Prostate gland (tissue), 2 donors: ENCODE results near the gene BTBD19. TPM values are rescaled to one million over a fixed set of nuclear protein-coding genes. Genes with fewer than 3 reads are reported as not detected.

Experiments
- DNase-seq: peaks from one replicate; pipeline ENCODE4 v3.0.0-alpha.2; 2019; ENCODE audit warnings: low spot score
- H3K27ac ChIP-seq, 2 donors: fragments of 200-600 bp; sonication (generic); 2 replicates each; pipeline ENCODE4 v1.5.1; 2017 to 2019
- H3K27me3 ChIP-seq: fragments of 200-600 bp; sonication (generic); replicated peaks from 2 replicates; pipeline ENCODE4 v1.5.1; 2019; ENCODE audit not compliant: insufficient read depth
- H3K36me3 ChIP-seq, 2 donors: fragments of 200-600 bp; sonication (generic); 1 replicate in 1 of 2; 2 replicates in 1 of 2; pipeline versions ENCODE4 v1.5.1 to v1.8.1; 2017 to 2019
- H3K4me1 ChIP-seq: fragments of 200-600 bp; sonication (generic); replicated peaks from 2 replicates; pipeline ENCODE4 v1.5.1; 2019
- H3K4me3 ChIP-seq, 2 donors: fragments of 200-600 bp; sonication (generic); 2 replicates each; pipeline ENCODE4 v1.5.1; 2017 to 2019
- H3K9me3 ChIP-seq: fragments of 200-600 bp; sonication (generic); 2 replicates; pipeline ENCODE4 v1.5.1; 2017
- POLR2A ChIP-seq: fragments of 450-650 bp; IDR thresholded peaks from one replicate; pipeline ENCODE4 v1.6.1; 2016; ENCODE audit warnings: antibody characterized with exemption, mild to moderate bottlenecking
- POLR2AphosphoS5 ChIP-seq: sonication (generic); formaldehyde crosslinking; IDR thresholded peaks from one replicate; pipeline ENCODE4 v1.6.1; 2017; ENCODE audit warnings: antibody characterized with exemption
- WGBS: methylation state at CpG from one replicate; pipeline ENCODE4 v1.1.5; 2018; 5-methylcytosine and 5-hydroxymethylcytosine counted together
- intact Hi-C: fragments of 100-400 bp; cut with DNase I; formaldehyde crosslinking; loops from one replicate; pipeline ENCODE4 v1.14.2; 2022
- total RNA-seq, 2 donors: library from RNA; depleted of rRNA; stranded (reverse); fragments of >200 nt; gene quantifications; one replicate each; pipeline ENCODE4 v1.1.0, GENCODE V29; 2016
- TF ChIP-seq, protein P1 (sequence below), 4 experiments: fragments of 200-600 bp in 2 of 4; fragments of 450-650 bp in 2 of 4; sonication (generic) in 2 of 4; IDR thresholded peaks; 1 replicate in 3 of 4; 2 replicates in 1 of 4; pipeline ENCODE4 v1.5.1; 2016 to 2019; ENCODE audit warnings: antibody characterized with exemption in 4 of 4, mild to moderate bottlenecking in 2 of 4, moderate library complexity in 2 of 4

Gene BTBD19
- total RNA-seq, 2 donors from 2014 or later: 0.50 to 10.5 TPM

DNA sequence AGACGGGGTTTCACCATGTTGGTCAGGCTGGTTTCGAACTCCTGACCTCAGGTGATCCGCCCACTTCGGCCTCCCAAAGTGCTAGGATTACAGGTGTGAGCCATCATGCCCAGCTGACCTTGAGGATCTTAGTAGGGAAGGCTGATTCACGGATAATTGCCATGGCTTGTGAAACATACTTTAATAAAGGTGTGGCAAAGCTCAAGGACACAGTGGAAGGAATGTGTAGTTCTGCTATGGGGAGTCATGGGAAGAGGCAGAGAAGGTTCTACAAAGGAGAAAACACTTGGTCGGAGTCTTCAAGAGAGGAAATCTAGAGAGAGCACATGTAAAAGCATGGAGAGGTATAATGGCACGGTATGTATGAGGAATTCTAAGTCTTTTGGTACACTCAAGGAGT, 47.4 kb downstream of the BTBD19 start:
- intact Hi-C loops: no loop called here
- WGBS: 96% methylated on average over 7 of the region's 7 CpGs
- Histone ChIP-seq H3K27ac (no peak overlapping the region), H3K9me3 (no peaks in the 10 kb centered on the region), H3K36me3 (no peaks in the 10 kb centered on the region), H3K4me3 (no peak overlapping the region), H3K4me1 (no peaks in the 10 kb centered on the region), H3K27me3 (no peaks in the 10 kb centered on the region)
- TF ChIP-seq POLR2AphosphoS5 (no peak), POLR2A (no peak)
- TF ChIP-seq, protein P1, sequence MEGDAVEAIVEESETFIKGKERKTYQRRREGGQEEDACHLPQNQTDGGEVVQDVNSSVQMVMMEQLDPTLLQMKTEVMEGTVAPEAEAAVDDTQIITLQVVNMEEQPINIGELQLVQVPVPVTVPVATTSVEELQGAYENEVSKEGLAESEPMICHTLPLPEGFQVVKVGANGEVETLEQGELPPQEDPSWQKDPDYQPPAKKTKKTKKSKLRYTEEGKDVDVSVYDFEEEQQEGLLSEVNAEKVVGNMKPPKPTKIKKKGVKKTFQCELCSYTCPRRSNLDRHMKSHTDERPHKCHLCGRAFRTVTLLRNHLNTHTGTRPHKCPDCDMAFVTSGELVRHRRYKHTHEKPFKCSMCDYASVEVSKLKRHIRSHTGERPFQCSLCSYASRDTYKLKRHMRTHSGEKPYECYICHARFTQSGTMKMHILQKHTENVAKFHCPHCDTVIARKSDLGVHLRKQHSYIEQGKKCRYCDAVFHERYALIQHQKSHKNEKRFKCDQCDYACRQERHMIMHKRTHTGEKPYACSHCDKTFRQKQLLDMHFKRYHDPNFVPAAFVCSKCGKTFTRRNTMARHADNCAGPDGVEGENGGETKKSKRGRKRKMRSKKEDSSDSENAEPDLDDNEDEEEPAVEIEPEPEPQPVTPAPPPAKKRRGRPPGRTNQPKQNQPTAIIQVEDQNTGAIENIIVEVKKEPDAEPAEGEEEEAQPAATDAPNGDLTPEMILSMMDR (IDR thresholded peaks at IDR 0.05): no peak
- DNase-seq: no peak

DNA sequence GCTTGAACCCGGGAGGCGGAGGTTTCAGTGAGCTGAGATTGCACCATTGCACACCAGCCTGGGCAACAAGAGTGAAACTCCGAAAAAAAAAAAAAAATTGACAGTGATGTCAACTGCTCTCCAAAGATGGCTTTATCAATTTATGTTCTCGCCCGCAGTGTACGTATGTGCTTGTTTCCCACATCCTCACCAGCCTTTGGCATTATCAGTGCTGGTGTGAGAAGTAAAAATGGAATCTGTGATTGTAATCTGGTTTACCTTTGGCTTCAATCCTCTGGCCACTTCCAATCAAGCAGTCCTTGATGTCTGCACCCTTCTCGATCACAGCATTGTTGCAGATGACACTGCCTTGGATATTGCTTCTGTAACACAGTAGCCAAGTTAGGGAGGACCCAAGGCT, 49.1 kb downstream of the BTBD19 start:
- intact Hi-C loops: no loop called here
- TF ChIP-seq, protein P1 (IDR thresholded peaks at IDR 0.05): no peak
- no peaks in the 10 kb centered on the region for H3K27me3 ChIP-seq
- DNase-seq: no peak
- no peak overlapping the region for H3K27ac ChIP-seq
- no peaks in the 10 kb centered on the region for H3K36me3 ChIP-seq
- no peaks in the 10 kb centered on the region for H3K9me3 ChIP-seq
- H3K4me1 ChIP-seq: no peaks in the 10 kb centered on the region
- WGBS: 95% methylated on average over 7 of the region's 7 CpGs
- H3K4me3 ChIP-seq: no peak overlapping the region

DNA sequence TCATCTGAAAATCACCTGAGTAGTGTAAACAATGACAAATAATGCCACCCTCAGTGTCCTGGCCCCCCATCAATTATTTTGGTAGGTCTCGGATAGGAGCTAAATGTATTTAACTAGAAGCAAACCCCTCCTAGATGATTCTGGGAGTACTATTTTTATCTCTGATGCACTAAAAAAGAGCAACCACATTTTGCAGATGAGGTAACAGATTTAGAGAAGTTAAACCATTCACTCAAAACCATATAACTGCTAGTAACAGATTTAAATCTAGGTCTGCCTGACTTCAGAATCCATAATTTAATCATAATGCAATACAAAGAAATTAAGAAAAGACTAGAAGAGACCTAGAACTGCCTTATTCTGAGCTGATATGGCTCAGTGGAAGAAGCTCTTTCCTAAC, 52.0 kb downstream of the BTBD19 start:
- Histone ChIP-seq H3K4me1 (no peaks in the 10 kb centered on the region), H3K36me3 (no peaks in the 10 kb centered on the region), H3K9me3 (no peaks in the 10 kb centered on the region), H3K4me3 (no peak overlapping the region), H3K27ac (no peak overlapping the region), H3K27me3 (no peaks in the 10 kb centered on the region)
- intact Hi-C loops: no loop called here
- TF ChIP-seq POLR2AphosphoS5 (no peak), POLR2A (no peak)
- TF ChIP-seq, protein P1 (IDR thresholded peaks at IDR 0.05): no peak
- no peak for DNase-seq
- 83% methylated on average over 1 of the region's 1 CpG for WGBS

DNA sequence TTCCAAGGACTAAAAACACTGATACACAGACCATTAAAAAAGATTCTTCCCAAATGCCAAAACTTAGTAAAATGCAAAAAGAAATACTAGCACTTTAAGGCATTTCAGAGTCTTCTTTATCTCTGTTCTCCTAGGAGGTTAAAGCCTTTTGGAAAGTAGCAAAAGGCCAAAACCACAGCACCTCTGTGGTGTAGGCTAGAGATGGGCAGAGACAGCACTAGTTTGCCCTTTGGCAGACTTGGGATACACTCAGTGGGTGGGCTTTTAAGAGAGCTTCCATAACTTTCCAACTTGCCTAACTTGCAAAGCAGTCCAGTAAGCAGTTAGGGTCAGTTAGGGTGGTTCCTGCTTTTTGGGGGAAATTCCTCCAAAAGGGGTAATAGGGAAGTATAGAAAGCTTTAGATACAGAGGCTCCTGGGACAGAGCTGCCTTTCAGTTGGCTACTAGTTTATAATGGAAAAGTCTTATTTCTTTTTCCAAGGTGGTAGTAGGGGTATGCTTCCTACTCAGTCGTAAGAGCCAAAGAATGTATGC, 52.6 kb downstream of the BTBD19 start:
- no peak for DNase-seq
- Histone ChIP-seq H3K36me3 (no peaks in the 10 kb centered on the region), H3K27me3 (no peaks in the 10 kb centered on the region), H3K27ac (no peak overlapping the region), H3K4me1 (no peaks in the 10 kb centered on the region), H3K4me3 (no peak overlapping the region), H3K9me3 (no peaks in the 10 kb centered on the region)
- 55% methylated on average over 1 of the region's 1 CpG for WGBS
- TF ChIP-seq POLR2AphosphoS5 (no peak), POLR2A (no peak)
- TF ChIP-seq, protein P1 (IDR thresholded peaks at IDR 0.05): no peak
- intact Hi-C loops: no loop called here

DNA sequence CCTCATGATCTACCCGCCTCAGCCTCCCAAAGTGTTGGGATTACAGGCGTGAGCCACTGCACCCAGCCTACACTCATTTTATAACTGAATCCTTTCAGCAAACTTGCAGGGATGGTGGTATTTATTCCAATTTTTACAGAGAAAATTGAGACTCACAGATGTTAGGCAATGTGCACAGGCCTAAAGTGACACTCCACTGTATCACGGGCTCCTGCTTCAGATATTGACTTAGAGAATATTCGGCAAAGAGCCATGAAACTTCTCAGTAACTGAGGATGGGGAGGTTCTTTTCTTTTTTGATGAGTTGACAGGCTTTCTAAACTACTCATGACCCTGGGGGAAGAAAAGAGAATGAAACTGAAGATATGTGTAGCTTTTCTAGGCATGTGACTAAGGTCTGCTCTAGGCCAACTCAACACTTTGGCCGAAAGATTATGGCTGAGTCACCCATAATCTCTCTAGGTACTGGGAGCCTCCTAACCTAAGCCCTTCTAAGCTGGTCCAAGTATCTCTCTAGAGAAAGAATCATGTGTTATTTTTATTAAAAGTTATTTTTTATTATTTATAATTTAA, 54.6 kb downstream of the BTBD19 start:
- TF ChIP-seq POLR2A (no peak), POLR2AphosphoS5 (no peak)
- TF ChIP-seq, protein P1 (IDR thresholded peaks at IDR 0.05): no peak

More for the DNA sequence above, 54.6 kb downstream of the BTBD19 start:
- intact Hi-C loops: no loop called here
- Histone ChIP-seq H3K27me3 (no peaks in the 10 kb centered on the region), H3K4me1 (no peaks in the 10 kb centered on the region), H3K36me3 (no peaks in the 10 kb centered on the region), H3K4me3 (no peak overlapping the region), H3K9me3 (no peaks in the 10 kb centered on the region), H3K27ac (no peak overlapping the region)
- WGBS: 91% methylated on average over 5 of the region's 5 CpGs
- no peak for DNase-seq
